Stimulated activated CD8-positive, alpha-beta memory T cell treated with anti-CD3 and anti-CD28 coated beads, Interleukin-12 subunit alpha, Interleukin-12 subunit beta, amount 100 ng/mL, for 24 hours (primary cell): Measurements from ENCODE around the gene NTRK1.

Source experiments
- DNase-seq: peaks from one replicate; pipeline ENCODE4 v3.0.0-alpha.2; 2020; ENCODE audit errors: extremely low read depth

Gene NTRK1

DNA sequence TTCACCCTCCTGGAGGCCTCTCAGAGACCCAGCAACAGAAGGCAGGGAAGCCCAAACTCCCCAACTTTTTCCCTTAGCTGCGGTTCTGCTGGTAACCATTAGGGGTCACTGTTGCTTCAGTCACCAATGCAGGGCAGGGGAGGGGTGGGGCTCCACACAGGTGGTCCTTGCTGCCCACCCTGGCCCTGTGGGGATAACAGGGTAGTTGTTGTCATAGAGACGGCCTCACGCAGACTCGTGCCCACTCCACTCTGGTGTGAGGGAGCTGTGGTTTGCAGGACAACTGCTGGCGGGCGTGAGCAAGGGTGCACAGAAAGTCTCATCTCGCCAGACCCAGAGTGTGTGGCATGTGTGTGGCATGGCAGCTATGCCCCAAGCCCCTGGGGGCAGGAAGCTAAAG lies 21.7 kb upstream of the NTRK1 start:
- no peak for DNase-seq

- DNase-seq, result no peak
These were observed 21.1 kb upstream of the NTRK1 start for GRCh38 chr1:156839426-156840109.

- no peak for DNase-seq
These were observed 20.3 kb upstream of the NTRK1 start for GRCh38 chr1:156840186-156840897.

DNA sequence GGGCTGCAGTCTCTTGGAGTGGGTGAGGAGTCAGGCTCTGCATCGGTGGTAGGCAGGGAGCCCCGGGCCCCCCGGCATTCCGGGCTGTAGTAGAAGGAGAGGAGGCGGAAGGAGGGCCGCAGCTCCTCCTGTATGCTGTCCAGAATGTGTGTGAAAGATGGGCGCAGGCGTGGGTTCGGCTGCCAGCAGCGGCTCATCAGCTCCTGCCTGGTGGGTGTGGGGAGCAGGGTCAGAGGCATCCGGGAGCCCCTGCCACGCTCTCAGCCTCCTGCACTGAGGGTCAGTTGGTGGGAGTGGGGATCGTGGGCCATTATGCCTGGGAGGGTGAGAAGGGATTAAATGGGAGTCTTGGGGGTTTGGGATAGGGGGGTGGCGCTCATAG lies 19.8 kb upstream of the NTRK1 start:
- DNase-seq, result no peak

DNA sequence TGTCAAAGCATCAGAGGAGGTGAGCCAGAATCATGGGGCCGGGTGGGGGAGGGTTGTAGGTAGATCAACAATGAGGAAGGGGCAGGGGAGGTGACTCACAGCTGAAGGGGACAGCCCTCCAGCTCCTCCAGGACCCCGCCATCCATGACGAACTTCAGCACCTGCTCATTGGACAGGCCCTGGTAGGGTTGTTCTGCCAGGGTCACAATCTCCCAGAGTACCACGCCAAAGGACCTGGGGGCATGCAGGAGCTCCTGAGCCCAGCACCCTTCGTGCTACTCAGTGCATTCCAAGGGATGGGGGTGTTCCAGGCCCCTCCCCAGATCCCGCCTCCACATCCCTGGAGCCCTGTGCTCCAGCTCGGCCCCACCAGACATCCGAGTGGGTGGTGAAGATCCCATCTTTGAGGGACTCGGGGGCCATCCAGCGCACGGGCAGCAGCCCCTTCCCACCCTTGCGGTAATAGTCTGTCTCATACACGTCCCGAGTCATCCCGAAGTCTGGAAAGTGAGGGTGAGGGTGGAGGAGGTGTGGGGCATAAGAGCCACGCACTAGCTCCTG lies 19.3 kb upstream of the NTRK1 start:
- no peak for DNase-seq

- no peak for DNase-seq
These were observed 17.9 kb upstream of the NTRK1 start for GRCh38 chr1:156842618-156843300.

DNA sequence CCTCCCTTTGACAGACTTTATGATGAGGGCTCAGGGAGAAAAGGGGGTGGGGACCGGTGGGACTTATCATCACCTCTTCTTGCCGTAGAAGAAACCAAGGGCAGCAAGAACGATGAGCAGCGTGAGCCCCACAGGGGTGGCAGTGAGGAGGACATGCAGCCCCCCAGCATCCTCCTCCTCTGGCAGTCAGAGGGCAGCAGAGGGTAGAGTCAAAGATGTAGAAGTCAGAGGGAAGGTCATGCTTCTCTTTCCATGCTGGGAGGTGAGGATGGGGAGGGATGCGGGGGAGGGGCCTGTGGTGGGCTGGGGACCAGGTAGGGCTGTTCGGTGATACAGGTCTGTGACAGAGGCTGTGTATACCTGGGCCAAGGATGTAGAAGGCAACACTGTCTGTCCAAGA lies 16.6 kb upstream of the NTRK1 start:
- no peak for DNase-seq

DNA sequence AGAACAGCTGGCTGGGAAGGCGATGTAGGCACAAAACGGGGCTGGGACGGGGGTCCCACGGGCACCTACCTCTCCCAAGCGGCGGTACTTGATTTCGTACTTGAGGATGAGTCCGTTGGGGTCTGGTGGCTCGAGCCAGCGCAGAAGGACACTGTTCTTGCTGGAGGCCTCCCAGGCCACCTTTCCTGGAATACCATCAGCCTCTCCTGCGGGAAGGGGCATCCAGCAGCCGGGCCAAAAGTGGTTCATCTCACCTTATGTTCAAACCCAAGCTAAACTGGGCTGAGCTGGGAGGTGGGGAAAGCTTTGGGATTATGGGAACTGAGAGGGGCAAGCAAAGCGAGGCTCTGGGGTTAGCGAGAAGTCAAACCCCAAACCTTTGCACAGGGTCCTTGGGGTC lies 16.0 kb upstream of the NTRK1 start:
- no peak for DNase-seq

DNA sequence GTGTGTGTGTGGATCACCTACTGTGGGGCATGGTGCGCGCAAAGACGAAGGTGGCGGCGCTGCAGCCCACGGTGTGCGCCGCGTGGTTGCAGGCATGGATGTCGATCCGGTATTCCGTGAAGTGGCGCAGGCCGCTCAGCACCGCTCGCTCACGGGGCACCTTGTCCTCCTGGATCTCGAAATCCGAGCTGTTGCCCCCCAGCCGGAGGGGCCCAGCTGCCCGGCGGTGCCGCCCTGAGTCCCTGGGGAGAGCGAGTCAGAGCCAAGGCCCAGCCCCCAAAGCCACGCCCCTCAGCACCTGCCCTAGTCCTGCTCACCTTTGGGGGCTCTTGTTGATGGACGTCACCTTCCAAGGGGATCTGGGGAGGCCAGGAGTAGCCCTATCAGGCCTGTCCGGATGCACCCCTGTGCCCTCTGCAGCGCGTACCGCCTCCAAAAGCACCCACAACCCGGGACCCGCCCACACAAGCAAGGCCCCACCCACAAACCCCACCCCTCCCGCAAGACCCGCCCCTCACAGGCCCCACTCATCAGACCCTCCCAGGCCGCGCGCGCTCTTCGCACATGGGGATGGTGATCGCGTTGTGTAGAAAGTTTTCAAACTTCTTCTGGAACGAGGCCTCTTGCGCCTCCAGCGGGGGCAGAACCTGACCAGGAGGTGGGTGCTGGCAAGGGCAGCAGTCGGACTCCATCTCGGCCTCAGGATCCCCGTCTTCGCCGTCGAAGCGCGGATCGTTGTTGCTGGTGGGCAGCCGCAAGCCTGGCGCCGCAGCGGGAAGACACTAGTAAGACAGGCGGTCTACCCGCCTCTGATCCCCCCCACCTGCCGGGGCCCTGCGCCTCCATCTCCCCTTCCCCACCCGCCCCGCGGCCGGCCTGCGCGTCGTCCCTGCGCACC lies 15.4 kb upstream of the NTRK1 start:
- DNase-seq, result no peak

DNA sequence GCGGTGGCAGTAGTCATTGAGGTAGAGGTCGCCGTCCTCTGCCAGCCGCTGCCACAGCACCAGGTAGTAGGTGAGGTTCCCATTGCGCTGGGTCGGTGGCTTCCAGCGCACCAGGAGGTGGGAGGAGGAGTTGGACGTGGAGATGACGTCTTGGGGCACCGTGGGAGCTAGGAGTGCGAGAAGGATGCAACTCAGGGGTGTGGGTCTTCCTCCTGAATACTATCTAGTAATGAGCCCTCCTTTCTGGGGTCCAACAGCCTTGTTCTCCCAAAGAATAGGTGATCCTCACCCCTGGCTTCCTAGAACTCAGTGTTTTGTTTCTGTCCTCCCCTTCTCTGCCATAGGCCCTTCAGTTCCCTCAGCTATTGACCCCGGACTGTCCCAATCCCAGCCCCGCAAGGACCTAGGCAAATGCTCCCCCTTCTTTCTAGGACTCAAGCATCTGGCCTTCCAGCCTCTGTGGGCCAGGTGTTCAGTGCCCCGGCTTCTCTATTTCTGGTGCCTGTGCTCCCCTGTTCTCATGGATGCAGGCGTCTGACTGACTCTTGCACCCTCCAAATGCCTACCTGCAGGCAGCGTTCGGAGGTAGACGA lies 14.6 kb upstream of the NTRK1 start:
- no peak for DNase-seq

- DNase-seq, result no peak
These were observed 14.0 kb upstream of the NTRK1 start for GRCh38 chr1:156846643-156847042.

DNA sequence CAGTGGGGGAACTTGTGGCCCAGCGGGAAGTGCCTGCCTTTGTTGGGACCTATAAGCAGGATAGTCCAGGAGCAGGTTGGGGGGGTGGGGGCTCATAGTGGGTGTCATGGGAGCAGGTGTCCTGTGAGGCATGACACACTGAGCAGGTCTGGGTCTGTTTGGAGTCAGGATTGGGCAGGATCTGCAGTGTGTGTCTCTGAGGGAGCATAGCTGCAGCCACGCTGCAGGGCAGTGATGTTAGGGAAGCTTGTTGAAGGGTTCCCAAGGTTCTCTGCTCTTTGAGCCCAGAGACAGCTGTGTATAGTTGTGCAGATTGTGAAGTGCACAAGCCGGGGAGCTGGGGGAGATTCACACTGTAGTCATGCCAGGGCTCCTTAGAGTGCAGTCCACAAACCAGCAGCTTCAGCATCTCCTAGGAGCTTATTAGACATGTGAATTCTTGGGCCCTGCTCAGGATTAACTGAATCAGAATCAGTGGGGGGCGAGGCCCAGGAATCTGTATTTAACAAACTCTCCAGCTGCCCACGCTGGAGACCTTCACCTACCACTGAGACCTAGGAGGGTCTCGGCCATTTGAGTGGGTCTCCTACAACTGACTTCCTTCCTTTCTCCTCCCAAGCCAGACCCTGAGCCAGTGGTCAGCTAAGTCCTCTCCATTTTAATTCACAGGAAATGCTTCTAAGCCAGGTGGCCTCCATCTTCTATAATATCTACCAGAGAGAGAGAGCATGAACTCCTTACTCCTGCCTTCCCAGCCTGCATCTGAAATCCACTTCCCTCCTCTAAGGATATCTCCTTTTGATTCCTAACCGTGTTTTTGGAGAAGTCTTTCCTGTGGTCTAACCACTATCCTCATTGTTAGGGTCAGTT lies 12.8 kb upstream of the NTRK1 start:
- DNase-seq, result no peak

- DNase-seq, result no peak
These were observed 12.1 kb upstream of the NTRK1 start for GRCh38 chr1:156848461-156849150.

DNA sequence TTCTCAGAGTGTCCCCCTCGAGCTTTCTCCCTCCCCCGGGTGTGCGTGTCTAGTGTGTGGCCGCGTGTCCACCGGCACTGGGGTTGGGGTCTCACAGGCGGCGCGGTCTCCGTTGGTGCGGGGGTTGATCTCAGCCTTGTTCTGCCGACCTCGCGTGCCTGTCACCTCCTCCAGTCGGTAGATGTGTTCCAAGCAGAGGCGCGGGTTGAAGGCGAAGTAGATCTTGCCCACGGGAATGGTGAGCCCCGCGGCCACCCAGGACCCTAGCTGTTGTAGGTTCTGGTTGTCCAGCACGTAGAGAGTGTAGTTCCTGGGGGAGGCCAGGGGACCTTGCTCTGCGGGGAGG lies 11.5 kb upstream of the NTRK1 start:
- no peak for DNase-seq

- DNase-seq, result no peak
These were observed 8.8 kb upstream of the NTRK1 start for GRCh38 chr1:156851779-156852417.

DNA sequence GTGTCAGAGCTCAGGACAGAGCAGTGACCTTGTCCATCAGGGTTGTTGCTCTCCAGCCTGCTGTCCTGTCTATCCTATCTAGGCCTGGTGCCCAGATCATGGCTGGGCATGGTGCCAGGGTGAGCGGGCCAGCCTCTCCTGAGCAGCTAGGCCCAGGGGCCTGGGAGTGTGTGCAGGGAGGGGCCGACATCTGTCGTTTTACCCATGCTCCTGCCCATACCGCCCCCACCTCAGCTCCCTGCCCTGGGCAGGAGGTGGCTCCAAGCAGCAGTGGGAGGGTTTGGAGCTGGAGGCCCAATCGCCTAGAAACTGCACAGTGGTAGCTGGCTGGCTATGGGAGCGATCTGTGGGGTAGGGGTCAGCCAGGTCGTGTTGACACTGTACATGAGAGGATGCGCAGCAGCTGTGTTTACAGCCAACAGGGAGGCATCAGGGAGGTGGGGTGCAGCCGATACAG lies 8.2 kb upstream of the NTRK1 start:
- no peak for DNase-seq

DNA sequence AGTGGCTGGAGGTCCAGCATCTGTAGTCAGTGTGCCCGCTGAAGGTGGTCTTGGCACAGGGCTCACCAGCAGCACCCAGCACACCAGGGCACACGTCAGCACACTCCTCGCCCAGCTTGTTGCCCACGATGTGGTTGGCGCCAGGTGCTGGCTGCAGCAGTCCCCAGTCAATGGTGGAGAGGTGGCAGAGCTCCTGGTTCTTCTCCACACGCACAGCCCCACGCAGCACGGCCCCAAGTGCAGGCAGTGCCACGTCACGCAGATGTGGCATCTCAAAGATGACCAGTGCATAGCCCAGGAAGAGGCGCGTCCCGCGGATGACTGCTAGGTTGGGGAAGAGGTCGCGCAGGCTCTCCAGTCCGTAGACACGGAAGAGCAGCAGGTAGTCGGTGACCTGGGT lies 6.9 kb upstream of the NTRK1 start:
- no peak for DNase-seq

DNA sequence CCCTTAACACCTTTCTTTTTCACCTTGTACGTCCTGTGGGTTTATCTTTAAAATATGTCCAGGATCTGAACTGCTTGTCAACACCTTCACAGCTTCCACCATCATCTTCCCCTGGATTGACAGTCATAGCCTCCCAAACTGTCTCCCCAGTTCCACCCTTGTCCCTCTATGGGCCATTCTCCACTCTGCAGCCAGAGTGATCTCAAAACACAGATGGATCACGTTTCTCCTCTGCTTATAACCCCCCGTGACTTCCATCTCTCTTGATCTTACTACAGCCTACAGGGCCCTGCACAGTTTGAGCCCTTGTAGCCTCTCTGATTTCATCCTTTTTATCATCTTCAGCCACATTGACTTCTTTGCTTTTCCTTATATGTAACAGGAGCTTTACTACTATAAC lies 6.0 kb upstream of the NTRK1 start:
- DNase-seq, result no peak

- no peak for DNase-seq
These were observed 4.3 kb upstream of the NTRK1 start for GRCh38 chr1:156856282-156856785.
